A549 (cell line): ENCODE results near the gene SCAMP3. TPM values are rescaled to one million over a fixed set of nuclear protein-coding genes. Genes with fewer than 3 reads are reported as not detected.

ENCODE experiments used
- ATAC-seq, 2 experiments: fragments of 200-7000 bp in 1 of 2; fragments of >200 bp in 1 of 2; cut with Nextera tagmentation in 1 of 2; cut with Tn5 transposase in 1 of 2; 3 replicates each; pipeline versions ENCODE4 v1.8.0 to v1.9.1; 2018 to 2020; ENCODE audit warnings: mild to moderate bottlenecking in 1 of 2, moderate library complexity in 1 of 2
- CTCF ChIA-PET: fragments of 300-600 bp; sonication (Branson Sonifier 250); formaldehyde crosslinking; extraction: SDS; loops from one replicate; lab custom pipeline; 2021; ENCODE audit warnings: antibody characterized with exemption, inconsistent platforms; lab: Yijun Ruan, JAX
- POLR2A ChIA-PET: fragments of 350-600 bp; formaldehyde crosslinking; extraction: SDS; loops from one replicate; lab custom pipeline; 2021; ENCODE audit warnings: antibody characterized with exemption, inconsistent platforms; lab: Yijun Ruan, JAX
- DNase-seq, 2 experiments: peaks; one replicate each; pipeline versions ENCODE4 v3.0.0 to v3.0.0-alpha.2; 2011 to 2016; ENCODE audit warnings: low read depth in 1 of 2, low spot score in 1 of 2
- FAIRE-seq: peaks from 2 replicates; lab custom pipeline; 2011; peaks lifted over from hg19 to GRCh38; lab: Jason Lieb, UNC
- H3K27ac ChIP-seq, 2 experiments: fragments of >200 bp; sonication (Bioruptor Twin); formaldehyde crosslinking; 3 replicates each; pipeline ENCODE4 v1.5.1; 2016 to 2017
- H3K4me1 ChIP-seq: fragments of >200 bp; sonication (Bioruptor Twin); formaldehyde crosslinking; 3 replicates; pipeline ENCODE4 v1.6.1; 2016
- H3K4me2 ChIP-seq: fragments of >200 bp; sonication (Bioruptor Twin); formaldehyde crosslinking; 3 replicates; pipeline ENCODE4 v1.6.1; 2016
- H3K4me3 ChIP-seq: fragments of >200 bp; sonication (Bioruptor Twin); formaldehyde crosslinking; 3 replicates; pipeline ENCODE4 v1.5.1; 2016
- H3K9me3 ChIP-seq: fragments of >200 bp; sonication (Bioruptor Twin); formaldehyde crosslinking; 3 replicates; pipeline ENCODE4 v1.6.1; 2016
- BHLHE40 ChIP-seq: IDR thresholded peaks from 2 replicates; pipeline ENCODE4 v1.6.1; 2012; ENCODE audit warnings: low read depth, low read length, inconsistent platforms
- CEBPB ChIP-seq, 2 experiments: fragments of >200 bp in 1 of 2; sonication (Bioruptor Twin) in 1 of 2; formaldehyde crosslinking in 1 of 2; IDR thresholded peaks; 2 replicates each; pipeline ENCODE4 v1.6.1; 2012 to 2016
- CHD4 ChIP-seq: fragments of 200-600 bp; sonication (generic); IDR thresholded peaks from 2 replicates; pipeline ENCODE4 v1.6.1; 2016; ENCODE audit warnings: antibody characterized with exemption, mild to moderate bottlenecking, borderline replicate concordance
- ESRRA ChIP-seq: fragments of 150-350 bp; IDR thresholded peaks from 2 replicates; pipeline ENCODE4 v1.6.1; 2014; ENCODE audit warnings: mild to moderate bottlenecking, low read length, borderline replicate concordance
- GATA3 ChIP-seq: IDR thresholded peaks from 2 replicates; pipeline ENCODE4 v1.6.1; 2012; ENCODE audit warnings: borderline replicate concordance
- HOXB5 ChIP-seq: fragments of 250-450 bp; sonication (Bioruptor Pico); IDR thresholded peaks from 2 replicates; pipeline ENCODE4 v1.5.0; 2020; ENCODE audit warnings: mild to moderate bottlenecking, moderate library complexity
- MAFK ChIP-seq: fragments of 450-650 bp; IDR thresholded peaks from 2 replicates; pipeline ENCODE4 v1.6.1; 2014; ENCODE audit not compliant: partially characterized antibody
- MAZ ChIP-seq: fragments of 150-350 bp; IDR thresholded peaks from 2 replicates; pipeline ENCODE4 v1.6.1; 2014; ENCODE audit warnings: antibody characterized with exemption, low read depth, low read length, borderline replicate concordance
- MYC ChIP-seq: IDR thresholded peaks from 2 replicates; pipeline ENCODE4 v1.6.1; 2012; ENCODE audit warnings: mild to moderate bottlenecking, inconsistent platforms, low read length, improper control_type of control experiment, borderline replicate concordance
- NFE2L2 ChIP-seq: fragments of 150-350 bp; conservative IDR thresholded peaks from 2 replicates; pipeline ENCODE4 v1.6.1; 2014; ENCODE audit warnings: low read length
- NPAS2 ChIP-seq: fragments of 250-450 bp; sonication (Bioruptor Pico); IDR thresholded peaks from 2 replicates; pipeline ENCODE4 v1.8.0; 2022; ENCODE audit warnings: mild to moderate bottlenecking, moderate library complexity, borderline replicate concordance
- NR3C1 ChIP-seq: fragments of >200 bp; sonication (Bioruptor Twin); formaldehyde crosslinking; IDR thresholded peaks from 3 replicates; pipeline ENCODE4 v1.6.1; 2017
- RAD21 ChIP-seq, 2 experiments: fragments of >200 bp in 1 of 2; sonication (Bioruptor Twin) in 1 of 2; formaldehyde crosslinking in 1 of 2; IDR thresholded peaks in 1 of 2; conservative IDR thresholded peaks in 1 of 2; 2 replicates in 1 of 2; 3 replicates in 1 of 2; pipeline ENCODE4 v1.6.1; 2012 to 2018; ENCODE audit warnings: inconsistent platforms in 1 of 2
- RCOR1 ChIP-seq: fragments of 150-350 bp; IDR thresholded peaks from 2 replicates; pipeline ENCODE4 v1.6.1; 2014; ENCODE audit warnings: antibody characterized with exemption, low read length, low read depth
- RFX5 ChIP-seq: fragments of 450-650 bp; IDR thresholded peaks from 2 replicates; pipeline ENCODE4 v1.7.1; 2014; ENCODE audit warnings: antibody characterized with exemption, mild to moderate bottlenecking, moderate library complexity
- RNF2 ChIP-seq: fragments of 200-600 bp; sonication (generic); IDR thresholded peaks from 2 replicates; pipeline ENCODE4 v1.6.1; 2016; ENCODE audit warnings: low read depth, mild to moderate bottlenecking, antibody characterized with exemption, moderate library complexity, borderline replicate concordance
- SMC3 ChIP-seq: fragments of >200 bp; sonication (Bioruptor Twin); formaldehyde crosslinking; IDR thresholded peaks from 3 replicates; pipeline ENCODE4 v1.6.1; 2018; ENCODE audit warnings: inconsistent platforms
- TFCP2L1 ChIP-seq: fragments of 250-450 bp; sonication (Bioruptor Pico); IDR thresholded peaks from 2 replicates; pipeline ENCODE4 v1.5.0; 2021; ENCODE audit warnings: mild to moderate bottlenecking
- ZNF302 ChIP-seq: fragments of 250-450 bp; sonication (Bioruptor Pico); IDR thresholded peaks from 2 replicates; pipeline ENCODE4 v1.9.0; 2021; ENCODE audit warnings: inconsistent platforms, mild to moderate bottlenecking, moderate library complexity
- ZSCAN20 ChIP-seq: fragments of 250-450 bp; sonication (Bioruptor Pico); IDR thresholded peaks from 2 replicates; pipeline ENCODE4 v1.8.0; 2022; ENCODE audit warnings: mild to moderate bottlenecking, moderate library complexity
- WGBS: methylation state at CpG from one replicate; pipeline ENCODE4 v1.1.6; 2017; ENCODE audit errors: missing lambda C conversion rate; 5-methylcytosine and 5-hydroxymethylcytosine counted together
- polyA plus RNA-seq, 4 experiments: library from polyadenylated mRNA; depleted of rRNA in 3 of 4; stranded (reverse); fragments of >200 nt; fragmentation: RNase III in 1 of 4; extraction: RNeasy Plus Mini Kit Qiagen cat#74134 plus additional on column Dnase treatment in 1 of 4; gene quantifications; 2 replicates in 3 of 4; 3 replicates in 1 of 4; pipeline ENCODE4 v1.2.3, GENCODE V29; 2011 to 2017
- TF ChIP-seq, protein P1 (sequence below): fragments of >200 bp; sonication (Bioruptor Twin); formaldehyde crosslinking; IDR thresholded peaks from 3 replicates; pipeline ENCODE4 v1.5.1; 2016
- TF ChIP-seq, protein P2 (sequence below): IDR thresholded peaks from 2 replicates; pipeline ENCODE4 v1.6.1; 2012
- TF ChIP-seq, protein P3 (sequence below): fragments of >200 bp; sonication (Bioruptor Twin); formaldehyde crosslinking; IDR thresholded peaks from 2 replicates; pipeline ENCODE4 v1.6.1; 2016
- TF ChIP-seq, protein P4 (sequence below): fragments of 250-450 bp; sonication (Bioruptor Pico); IDR thresholded peaks from 2 replicates; pipeline ENCODE4 v1.5.0; 2021; ENCODE audit warnings: mild to moderate bottlenecking, moderate library complexity, borderline replicate concordance
- TF ChIP-seq, protein P5 (sequence below): IDR thresholded peaks from 2 replicates; pipeline ENCODE4 v1.6.1; 2012
- TF ChIP-seq, protein P6 (sequence below): fragments of >200 bp; sonication (Bioruptor Twin); formaldehyde crosslinking; IDR thresholded peaks from 3 replicates; pipeline ENCODE4 v1.6.1; 2016

SCAMP3 gene
- polyA plus RNA-seq, 2 of the 4 experiments (the other 2 are of a cell fraction) = 75.9 to 135 TPM

DNA sequence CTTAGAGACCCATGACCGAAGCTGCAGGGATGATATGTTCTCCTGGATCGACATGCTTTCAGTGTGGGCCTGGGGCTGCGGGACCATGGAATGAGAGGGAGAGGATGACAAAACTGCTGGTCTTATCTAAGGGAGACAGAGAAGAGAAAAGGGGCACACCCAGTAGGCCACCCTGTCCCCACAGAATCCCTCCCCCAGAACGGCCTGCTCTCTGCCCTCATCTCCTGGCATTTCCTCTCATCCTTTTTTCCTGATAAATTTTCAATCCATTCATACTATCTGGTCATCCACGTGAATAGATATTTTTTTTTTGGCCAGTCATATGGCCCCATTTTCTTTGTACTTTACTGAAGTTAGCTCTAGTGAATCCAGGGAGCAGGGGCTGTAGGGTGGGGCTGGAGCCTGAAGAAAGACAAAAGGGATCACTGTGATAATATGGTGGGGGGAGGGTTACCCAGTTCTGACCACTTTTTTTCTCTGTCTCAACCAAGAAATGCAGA is 39.2 kb upstream of the SCAMP3 start, which contains the start of gene PKLR:
Gene PKLR, minus strand, starts transcription at position 97 of the 500 bp plus-strand sequence. Its CDS starts 43 bp downstream, at position 54.
- no peaks in the 10 kb centered on the region for H3K9me3 ChIP-seq
- TF ChIP-seq ZSCAN20 (CRISPR knock-in tag) (no peak), ESRRA (no peak), CHD4 (no peak), BHLHE40 (no peak), HOXB5 (CRISPR knock-in tag) (no peak), CEBPB (IDR thresholded peaks at IDR 0.05) (no peak), NFE2L2 (no peak), TFCP2L1 (no peak), MYC (no peak), NR3C1 (no peak), RCOR1 (no peak), RAD21 (conservative IDR thresholded peaks at IDR 0.05 in 1 of 2, IDR thresholded peaks at IDR 0.05 in 1 of 2) (no peak), MAFK (no peak), RNF2 (no peak), ZNF302 (CRISPR knock-in tag) (no peak)
- TF ChIP-seq, protein P1, sequence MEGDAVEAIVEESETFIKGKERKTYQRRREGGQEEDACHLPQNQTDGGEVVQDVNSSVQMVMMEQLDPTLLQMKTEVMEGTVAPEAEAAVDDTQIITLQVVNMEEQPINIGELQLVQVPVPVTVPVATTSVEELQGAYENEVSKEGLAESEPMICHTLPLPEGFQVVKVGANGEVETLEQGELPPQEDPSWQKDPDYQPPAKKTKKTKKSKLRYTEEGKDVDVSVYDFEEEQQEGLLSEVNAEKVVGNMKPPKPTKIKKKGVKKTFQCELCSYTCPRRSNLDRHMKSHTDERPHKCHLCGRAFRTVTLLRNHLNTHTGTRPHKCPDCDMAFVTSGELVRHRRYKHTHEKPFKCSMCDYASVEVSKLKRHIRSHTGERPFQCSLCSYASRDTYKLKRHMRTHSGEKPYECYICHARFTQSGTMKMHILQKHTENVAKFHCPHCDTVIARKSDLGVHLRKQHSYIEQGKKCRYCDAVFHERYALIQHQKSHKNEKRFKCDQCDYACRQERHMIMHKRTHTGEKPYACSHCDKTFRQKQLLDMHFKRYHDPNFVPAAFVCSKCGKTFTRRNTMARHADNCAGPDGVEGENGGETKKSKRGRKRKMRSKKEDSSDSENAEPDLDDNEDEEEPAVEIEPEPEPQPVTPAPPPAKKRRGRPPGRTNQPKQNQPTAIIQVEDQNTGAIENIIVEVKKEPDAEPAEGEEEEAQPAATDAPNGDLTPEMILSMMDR = no peak
- TF ChIP-seq, protein P2, sequence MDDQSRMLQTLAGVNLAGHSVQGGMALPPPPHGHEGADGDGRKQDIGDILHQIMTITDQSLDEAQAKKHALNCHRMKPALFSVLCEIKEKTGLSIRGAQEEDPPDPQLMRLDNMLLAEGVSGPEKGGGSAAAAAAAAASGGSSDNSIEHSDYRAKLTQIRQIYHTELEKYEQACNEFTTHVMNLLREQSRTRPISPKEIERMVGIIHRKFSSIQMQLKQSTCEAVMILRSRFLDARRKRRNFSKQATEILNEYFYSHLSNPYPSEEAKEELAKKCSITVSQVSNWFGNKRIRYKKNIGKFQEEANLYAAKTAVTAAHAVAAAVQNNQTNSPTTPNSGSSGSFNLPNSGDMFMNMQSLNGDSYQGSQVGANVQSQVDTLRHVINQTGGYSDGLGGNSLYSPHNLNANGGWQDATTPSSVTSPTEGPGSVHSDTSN = no peak
- TF ChIP-seq, protein P3, sequence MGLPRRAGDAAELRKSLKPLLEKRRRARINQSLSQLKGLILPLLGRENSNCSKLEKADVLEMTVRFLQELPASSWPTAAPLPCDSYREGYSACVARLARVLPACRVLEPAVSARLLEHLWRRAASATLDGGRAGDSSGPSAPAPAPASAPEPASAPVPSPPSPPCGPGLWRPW = no peak
- TF ChIP-seq, protein P4, sequence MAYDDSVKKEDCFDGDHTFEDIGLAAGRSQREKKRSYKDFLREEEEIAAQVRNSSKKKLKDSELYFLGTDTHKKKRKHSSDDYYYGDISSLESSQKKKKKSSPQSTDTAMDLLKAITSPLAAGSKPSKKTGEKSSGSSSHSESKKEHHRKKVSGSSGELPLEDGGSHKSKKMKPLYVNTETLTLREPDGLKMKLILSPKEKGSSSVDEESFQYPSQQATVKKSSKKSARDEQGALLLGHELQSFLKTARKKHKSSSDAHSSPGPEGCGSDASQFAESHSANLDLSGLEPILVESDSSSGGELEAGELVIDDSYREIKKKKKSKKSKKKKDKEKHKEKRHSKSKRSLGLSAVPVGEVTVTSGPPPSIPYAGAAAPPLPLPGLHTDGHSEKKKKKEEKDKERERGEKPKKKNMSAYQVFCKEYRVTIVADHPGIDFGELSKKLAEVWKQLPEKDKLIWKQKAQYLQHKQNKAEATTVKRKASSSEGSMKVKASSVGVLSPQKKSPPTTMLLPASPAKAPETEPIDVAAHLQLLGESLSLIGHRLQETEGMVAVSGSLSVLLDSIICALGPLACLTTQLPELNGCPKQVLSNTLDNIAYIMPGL (CRISPR knock-in tag) = no peak
- TF ChIP-seq, protein P5, sequence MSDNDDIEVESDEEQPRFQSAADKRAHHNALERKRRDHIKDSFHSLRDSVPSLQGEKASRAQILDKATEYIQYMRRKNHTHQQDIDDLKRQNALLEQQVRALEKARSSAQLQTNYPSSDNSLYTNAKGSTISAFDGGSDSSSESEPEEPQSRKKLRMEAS = no peak
- no peak for DNase-seq
- ATAC-seq = no peak
- ChIA-PET POLR2A (no interaction called here), CTCF (interaction anchor here (1.3 to 3.5 kb wide), 4 partner anchors 12 to 51 kb away, joined by 3 to 12 read pairs (median 8); no protein-coding TSS in a partner anchor)
- H3K4me3 ChIP-seq = no peak within 1 kb of the TSS
- WGBS = 79% methylated on average over 5 of the region's 5 CpGs
- no peak within 1 kb of the TSS for H3K27ac ChIP-seq
- no peak within 1 kb of the TSS for H3K4me2 ChIP-seq
- no peak for FAIRE-seq
- peaks cover 15% of the 10 kb centered on the region; the same call in 2 of the 3 replicates for H3K4me1 ChIP-seq

DNA sequence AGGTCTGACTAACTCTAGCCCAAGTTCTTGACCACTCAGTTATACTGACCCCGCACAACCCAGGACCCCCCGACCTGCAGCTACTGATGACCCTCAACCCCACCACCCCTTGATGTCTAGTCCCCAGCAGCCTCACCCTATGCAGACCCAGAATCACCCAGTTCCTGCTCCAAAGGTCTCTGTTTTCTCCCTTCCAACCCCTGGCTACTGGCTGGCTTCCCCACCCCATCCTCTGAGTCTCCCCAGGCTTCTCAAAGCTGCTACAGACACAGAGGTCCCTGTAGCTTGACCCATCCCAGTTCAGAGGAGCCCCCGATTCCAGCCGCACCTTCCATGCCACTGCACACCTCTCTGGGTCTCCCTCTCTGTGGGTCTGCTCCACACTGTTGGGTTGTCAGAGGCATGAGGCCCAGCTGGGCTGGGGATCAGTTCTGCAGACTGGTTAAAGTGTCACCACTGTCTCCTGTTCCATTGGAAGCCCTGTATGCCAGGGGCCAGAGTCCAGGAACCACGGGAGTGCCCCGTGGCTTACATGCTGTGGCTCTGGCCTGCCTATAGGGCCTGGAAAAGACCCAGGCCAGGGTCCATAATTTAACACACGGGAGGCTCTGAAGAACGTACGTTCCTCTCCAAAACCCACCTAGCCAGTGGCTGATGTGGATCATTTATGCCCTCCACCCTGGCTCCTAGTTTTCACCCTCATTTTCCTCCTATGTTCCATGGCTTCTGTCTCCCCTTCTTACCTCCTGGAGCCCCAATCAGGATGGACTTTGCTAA is 38.6 kb upstream of the SCAMP3 start:
- no peak; a peak in 2 of 6 replicates for ATAC-seq
- FAIRE-seq = no peak

More for the DNA sequence above, 38.6 kb upstream of the SCAMP3 start:
- Histone ChIP-seq H3K4me3 (no peak overlapping the region), H3K4me2 (no peak overlapping the region), H3K4me1 (peaks cover 9% of the 10 kb centered on the region; the same call in 2 of the 3 replicates), H3K9me3 (no peaks in the 10 kb centered on the region), H3K27ac (no peak overlapping the region)
- DNase-seq = no peak
- WGBS = 62% methylated on average over 9 of the region's 9 CpGs
- POLR2A ChIA-PET = no interaction called here
- TF ChIP-seq MAZ (no peak), CEBPB (IDR thresholded peaks at IDR 0.05) (no peak), RFX5 (no peak), NPAS2 (CRISPR knock-in tag) (no peak), MAFK (no peak), SMC3 (no peak), NFE2L2 (no peak), GATA3 (no peak)
- TF ChIP-seq, protein P6, sequence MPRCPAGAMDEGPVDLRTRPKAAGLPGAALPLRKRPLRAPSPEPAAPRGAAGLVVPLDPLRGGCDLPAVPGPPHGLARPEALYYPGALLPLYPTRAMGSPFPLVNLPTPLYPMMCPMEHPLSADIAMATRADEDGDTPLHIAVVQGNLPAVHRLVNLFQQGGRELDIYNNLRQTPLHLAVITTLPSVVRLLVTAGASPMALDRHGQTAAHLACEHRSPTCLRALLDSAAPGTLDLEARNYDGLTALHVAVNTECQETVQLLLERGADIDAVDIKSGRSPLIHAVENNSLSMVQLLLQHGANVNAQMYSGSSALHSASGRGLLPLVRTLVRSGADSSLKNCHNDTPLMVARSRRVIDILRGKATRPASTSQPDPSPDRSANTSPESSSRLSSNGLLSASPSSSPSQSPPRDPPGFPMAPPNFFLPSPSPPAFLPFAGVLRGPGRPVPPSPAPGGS = no peak
- TF ChIP-seq, protein P5 = no peak
- TF ChIP-seq, protein P2 = no peak
- TF ChIP-seq, protein P3 = no peak
- CTCF ChIA-PET = interaction anchor here (0.9 to 3.5 kb wide), 8 partner anchors 13 to 50 kb away, joined by 3 to 14 read pairs (median 5); no protein-coding TSS in a partner anchor
